A172 (cell line): ENCODE data around the gene CCNJ. TPM values are rescaled to one million over a fixed set of nuclear protein-coding genes. Genes with fewer than 3 reads are reported as not detected.
"Not testable (repeated sequence)": the region's sequence is repeated elsewhere in the genome, so short reads cannot be mapped to it uniquely, and the experiment has no call there.

Source experiments
- DNase-seq: peaks from one replicate; pipeline ENCODE4 v3.0.0-alpha.2; 2015; ENCODE audit warnings: low spot score
- total RNA-seq: library from RNA; depleted of rRNA; stranded (reverse); fragments of >200 nt; shearing (Covaris generic); gene quantifications from 2 replicates; pipeline ENCODE4 v1.2.3, GENCODE V29; 2014; rRNA removed

CCNJ gene, protein sequence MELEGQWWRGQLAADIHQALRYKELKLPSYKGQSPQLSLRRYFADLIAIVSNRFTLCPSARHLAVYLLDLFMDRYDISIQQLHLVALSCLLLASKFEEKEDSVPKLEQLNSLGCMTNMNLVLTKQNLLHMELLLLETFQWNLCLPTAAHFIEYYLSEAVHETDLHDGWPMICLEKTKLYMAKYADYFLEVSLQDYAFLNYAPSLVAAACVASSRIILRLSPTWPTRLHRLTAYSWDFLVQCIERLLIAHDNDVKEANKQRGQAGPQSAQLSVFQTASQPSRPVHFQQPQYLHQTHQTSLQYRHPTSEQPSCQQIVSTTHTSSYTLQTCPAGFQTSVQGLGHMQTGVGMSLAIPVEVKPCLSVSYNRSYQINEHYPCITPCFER
- total RNA-seq: 9.3 and 9.4 TPM in 2 replicates

DNA sequence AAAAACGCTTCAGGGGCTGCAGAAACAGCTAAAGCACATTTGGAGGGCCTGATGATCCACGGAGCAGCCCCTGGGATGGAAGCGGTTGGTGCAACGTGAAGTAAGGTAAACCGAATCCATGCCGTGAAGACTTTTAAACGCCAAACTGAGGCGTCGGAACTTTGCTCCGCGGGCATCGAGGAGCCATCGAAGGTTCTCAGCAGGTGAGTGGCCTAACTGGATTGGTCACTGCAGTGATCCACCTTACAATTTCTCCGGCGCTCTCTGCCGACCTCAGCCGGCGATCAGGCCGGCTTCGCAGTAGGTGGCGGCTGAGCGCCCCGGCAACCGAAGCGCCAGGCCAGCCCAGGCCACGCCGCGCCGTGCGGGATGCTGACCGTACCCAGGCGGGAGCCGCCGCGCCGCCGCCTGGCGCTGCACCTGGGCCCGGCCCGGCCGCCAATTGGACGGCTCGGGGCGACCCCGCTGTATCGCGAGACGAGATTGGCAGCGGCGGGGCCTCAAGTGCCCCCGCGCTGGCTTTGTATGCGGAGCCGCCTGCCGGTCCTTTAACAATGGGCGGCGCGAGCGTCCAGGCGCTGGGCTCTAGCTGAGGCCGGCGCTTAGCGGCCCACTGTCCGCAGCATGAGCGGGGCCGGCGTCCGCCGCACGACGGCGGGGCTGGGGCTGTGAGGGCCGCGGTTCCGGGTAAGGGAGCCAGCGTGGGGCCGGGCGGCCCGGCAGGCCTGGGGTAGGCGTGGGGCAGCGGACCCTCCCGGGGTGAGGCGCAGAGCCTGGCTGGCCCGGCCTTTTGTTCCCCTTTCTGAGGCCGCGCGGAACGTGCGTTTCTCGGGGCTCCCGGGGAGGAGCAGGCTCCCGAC lies at the start of gene CCNJ:
CCNJ (plus strand) TSS at position 551 of the 860 bp plus-strand sequence. CDS start 811 bp downstream, outside the sequence.
- DNase-seq: peak; percentile 74

DNA sequence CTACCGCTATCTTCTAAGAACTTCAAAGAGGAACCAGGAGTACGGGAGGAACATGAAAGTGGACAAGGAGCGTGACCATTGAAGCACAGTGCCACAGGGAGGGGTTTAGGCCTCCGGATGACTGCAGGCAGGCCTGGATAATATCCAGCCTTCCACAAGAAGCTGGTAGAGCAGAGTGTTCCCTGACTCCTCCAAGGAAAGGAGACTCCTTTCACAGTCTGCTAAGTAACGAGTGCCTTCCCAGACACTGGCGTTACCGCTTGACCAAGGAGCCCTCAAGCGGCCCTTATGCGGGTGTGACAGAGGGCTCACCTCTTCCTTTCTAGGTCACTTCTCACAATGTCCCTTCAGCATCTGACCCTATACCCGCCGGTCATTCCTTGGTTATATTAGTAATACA lies 49.0 kb upstream of the CCNJ start:
- not testable (repeated sequence) for DNase-seq

DNA sequence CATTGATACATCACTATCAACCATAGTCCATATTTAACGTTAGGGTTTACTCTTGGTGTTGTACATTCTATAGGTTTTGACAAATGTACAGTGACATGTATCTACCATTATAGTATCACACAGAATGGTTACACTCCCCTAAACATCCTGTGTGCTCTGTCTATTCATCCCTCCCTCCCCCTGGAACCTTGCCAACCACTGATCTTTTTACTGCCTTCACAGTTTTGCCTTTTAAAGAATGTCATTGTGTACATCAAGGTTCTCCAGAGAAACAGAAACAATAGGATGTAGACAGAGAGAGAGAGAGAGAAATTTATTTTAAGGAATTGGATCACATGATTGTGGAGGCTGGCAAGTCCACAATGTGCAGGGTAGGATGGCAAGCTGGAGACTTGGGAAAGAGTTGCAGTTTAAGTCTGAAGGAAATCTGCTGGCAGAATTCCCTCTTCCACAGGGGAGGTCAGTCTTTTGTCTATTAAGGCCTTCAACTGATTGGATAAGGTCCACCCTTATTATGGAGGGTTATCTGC lies 45.1 kb upstream of the CCNJ start:
- no peak for DNase-seq

DNA sequence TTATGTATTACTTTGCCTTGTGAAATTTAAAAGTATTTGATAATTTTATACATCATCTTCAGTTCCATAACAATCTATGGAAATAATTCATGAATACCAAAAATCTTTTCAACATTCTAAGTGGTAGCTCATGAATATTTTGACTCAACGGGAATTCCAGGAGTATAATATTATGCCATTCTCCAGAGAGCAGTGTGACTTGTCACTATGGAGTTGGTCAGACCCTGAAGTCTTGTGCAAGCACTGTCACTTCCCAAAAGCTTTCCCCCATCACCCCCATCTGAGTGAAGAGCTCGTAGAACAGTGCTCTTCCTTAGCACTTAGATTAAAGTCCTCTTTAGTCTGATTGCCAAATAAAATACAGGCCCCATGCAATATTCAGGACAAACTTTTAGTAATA lies 29.4 kb upstream of the CCNJ start:
- DNase-seq: no peak

DNA sequence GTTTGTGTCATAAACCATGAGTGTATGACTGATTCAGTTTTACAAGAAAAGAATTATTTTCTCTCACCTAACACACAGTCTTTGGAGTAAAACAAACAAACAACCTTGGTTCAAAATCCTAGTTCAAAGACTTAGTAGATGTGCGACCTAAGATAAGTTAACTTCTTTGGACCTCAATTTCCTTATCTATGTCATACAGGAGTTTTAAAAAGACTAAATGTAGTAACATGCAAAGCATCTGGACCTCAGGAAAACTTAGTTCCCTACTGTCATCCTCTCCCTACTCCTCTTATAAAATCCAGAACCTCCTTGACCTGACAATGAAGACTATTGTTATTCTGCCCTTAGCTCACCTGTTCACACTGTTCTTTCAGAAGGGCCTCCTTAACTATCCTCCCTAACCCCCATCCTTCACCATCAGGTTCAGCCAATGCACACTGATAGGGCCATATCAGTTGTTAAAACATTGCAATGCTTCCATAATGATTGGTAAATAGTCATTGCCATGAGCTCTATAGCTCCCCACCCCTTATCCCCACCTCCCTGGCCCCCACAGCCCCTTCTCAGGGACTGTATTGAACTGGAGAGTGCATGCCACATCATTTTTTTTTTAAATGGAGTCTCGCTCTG lies 28.8 kb upstream of the CCNJ start:
- DNase-seq: no peak

DNA sequence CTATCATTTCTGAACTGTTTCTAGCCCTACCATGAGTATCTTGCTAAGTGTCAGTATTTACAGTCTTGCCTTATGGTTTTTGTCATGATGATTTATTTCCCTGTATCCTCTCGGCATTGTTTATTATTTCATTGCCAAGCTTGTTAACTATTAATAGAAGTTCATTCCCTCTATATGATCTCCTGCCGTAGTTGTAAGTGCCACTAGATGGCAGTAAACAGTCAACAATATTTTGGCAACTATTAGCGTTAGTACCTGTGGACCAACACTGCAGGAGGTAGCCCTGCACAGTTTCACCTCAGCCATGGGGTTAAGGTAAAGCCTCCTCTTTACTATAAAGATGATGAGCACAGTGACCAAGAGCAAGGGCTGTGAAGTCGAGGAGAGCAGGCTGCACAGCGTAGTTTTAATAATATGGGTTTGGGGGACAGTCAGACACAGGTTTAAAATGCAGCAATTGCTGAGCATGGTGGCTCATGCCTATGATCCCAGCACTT lies 26.1 kb upstream of the CCNJ start:
- DNase-seq: peak; percentile 54

DNA sequence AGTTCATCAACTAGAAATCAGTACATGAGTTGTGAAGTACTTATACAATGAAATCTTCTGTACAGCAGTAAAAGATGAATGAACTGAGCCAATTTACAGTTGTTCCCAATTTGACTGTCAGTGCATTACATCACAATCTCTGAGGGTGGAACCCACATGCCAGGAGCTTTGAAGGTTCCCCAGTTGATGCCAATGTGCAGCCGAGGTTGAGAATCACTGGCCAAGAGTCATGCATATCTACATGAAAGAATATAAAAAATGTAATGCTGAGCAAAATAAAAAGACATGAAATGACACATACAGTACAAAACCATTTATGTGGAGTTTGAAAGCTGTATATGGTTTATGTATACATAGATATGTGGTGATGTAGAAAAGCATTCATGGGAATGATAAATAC lies 22.1 kb upstream of the CCNJ start:
- DNase-seq: no peak

DNA sequence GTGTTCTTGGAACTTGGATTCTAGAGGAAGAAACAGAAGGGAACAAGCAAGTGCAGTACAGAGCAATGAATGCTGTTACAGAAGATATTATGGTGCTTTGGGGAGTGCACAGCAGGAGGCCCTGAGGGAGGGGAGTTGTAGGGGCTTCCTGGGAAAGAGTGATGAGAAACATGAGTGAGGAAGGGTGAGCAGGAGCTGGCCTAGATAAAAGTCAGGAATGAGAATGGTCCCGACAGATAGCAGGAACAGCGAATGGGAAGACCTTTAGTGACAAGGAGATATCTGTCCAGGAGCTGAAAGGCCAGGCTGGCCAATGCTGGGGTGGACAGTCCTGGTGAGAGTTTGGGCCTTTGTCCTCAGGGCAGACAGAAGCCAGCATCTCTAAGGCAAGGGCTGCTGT lies 20.6 kb upstream of the CCNJ start:
- DNase-seq: no peak

DNA sequence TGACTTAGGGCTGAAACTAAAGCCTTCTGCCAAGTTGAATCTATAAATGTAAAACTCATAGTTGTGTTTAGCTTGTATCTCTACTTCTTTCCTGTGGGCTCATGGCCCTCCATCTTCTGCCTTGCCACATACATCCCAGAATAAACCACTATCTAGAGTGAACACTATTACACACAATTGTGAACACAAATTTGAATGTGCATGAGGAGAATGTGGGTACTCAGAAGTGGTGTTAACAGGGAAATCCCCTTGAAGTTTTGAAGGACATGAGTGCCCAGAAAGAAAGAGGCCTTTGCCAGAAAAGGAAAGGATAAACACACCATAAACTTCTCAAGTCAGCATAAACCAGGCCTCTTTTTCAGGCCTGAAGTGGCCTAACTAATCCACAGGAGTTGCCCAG lies 20.2 kb upstream of the CCNJ start:
- no peak for DNase-seq

DNA sequence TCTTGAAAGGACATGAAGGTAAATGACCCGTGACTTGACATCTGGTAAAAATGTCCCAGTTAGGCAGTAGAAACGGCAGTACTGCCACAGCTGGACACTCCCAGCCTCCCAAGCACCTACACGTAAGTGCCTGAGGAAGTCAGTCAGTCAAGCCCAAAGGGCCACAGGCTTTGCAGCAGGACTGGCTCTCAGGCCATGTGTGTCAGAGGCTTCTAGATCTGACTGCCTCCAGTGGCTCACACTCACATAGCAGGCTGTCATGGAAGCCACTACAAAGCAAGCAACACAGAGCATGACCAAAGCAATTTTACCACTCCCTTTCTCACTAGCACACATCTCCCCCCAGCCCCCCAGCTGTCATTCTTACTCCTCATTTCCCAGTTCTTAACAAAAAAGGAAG lies 17.8 kb upstream of the CCNJ start:
- peak; percentile 6 for DNase-seq

DNA sequence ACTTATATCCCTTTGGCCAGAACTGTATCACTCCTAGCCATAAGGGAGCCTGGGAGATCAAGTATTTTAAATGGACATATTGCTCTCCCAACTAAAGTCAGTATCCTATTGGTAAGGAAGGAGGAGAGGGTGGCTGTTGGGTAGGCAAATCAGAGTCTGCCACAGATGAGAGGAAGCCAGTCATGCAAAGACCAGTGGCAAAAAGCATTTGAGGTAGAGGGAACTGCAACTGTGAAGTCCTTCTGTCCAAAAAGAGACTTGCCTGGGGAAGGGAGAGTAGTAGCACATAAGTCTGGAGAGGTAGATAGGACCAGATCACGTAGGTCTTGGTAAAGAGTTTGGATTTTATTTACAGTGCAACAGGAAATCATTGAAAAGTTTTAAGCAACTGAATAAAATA lies 8.8 kb upstream of the CCNJ start:
- DNase-seq: no peak

DNA sequence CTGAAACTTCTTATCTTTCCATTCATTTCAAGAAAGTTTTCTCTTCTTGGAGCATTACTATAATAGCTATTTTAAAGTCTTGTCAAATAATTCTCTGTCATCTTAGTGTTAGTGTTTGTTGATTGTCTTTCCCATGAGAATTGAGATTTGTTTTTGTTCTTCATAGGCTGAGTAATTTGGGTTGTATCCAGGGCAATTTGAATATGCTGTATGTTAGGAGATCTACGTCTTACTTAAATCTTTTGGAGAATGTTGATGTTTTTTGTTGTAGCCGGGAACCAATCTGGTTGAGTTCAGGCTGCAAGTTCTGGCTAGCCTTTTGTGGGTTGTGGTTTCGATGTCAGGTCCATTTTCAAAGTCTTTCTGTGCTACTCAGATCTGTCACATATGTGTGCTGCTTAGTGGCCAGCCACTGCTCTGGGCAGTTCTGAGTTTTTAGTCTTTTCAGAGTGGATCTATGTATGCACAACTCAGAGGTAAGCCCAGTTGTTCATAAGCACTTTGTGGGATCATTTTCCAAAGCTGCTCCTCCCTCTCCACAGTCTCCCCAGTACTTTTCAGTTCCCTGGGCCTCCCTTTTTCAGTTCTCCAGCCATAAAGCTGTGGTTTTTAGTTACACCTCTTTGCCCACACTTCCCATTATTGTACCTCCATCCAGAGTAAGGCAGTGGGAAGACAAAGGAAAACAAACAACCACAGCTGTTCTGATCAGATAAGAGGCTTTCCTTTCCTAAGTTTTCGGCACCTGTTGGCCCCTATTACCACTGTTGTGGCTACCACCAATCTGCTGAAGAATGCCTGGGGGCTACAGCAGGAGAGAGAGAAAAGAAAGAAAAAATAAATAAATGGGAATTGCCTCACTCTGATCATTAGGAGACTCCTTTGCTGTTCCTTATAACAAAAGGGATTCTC lies 4.7 kb upstream of the CCNJ start:
- DNase-seq: no peak

DNA sequence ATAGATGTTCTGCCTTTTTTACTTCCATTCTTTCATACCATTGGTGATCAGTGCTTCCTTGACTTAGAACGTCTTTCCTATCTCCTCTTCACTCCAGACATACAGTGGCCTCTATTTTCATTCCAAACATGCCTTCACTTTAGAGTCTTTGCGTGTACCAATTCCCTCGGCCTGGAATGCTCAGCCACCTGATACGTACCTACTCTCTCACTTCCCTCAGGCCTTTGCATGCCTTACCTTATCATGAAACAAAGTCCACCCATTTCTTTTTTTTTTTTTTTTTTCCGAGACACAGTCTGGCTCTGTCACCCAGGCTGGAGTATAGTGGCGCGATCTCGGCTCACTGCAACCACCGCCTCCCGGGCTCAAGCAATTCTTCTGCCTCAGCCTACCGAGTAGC lies 2.2 kb upstream of the CCNJ start:
- no peak for DNase-seq

DNA sequence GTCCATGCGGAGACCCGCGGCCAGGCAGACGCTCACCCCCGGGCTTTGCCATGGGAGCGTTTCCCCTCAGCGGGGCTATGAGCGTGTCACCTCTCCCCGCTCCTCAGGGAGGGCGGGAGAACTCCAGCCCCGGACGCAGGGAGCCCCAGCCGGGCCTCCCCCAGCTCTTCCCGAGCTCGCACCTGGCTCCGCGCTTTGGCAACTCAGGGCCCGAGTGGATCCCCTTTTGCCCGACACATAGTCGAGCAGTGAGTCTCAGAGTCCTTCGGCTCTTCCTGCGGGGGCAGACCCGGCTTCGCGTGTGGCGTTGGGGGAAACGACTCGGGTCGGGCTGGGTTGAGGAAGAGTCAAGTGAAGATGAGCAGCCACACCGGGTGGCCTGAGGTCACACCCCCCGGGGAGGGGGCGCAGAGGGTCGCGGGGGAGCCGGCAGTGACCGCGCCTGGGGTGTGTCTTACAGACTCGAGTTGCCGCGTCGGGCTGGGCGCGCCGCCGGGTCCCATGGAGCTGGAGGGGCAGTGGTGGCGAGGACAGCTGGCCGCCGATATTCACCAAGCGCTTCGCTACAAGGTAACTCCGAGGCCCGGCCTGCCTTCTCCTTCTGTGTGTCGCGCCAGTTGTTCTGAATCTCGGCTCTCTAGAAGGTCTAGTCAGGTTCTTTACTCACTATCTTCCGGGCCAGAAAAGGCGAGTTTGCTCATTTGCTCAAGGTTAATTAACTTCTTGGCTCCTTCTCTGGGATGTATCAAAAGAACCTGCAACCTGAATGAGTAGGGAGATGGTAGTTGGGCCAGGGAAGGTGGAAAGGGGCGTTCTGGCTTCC lies 721 bp downstream of the CCNJ start:
- peak; percentile 32 for DNase-seq

DNA sequence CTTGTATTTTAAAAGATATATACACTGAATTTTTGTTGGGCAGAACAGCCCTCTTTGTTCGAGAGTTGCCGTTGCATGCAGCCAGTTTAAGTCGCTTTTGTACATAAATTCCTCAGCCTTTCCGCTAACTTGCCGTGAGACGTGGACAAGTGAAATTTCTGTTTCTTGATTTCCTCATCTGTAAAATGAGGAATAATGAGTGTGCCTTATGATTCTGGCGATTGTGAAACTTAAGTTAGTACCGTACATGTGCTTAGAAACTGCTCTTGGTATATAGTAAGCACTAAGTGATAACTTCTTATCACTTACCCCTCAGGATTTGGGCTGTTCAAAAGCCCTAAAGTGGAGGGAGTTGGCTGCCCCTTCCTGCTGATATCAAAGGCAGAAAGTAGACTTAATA lies 1.4 kb downstream of the CCNJ start:
- no peak for DNase-seq

DNA sequence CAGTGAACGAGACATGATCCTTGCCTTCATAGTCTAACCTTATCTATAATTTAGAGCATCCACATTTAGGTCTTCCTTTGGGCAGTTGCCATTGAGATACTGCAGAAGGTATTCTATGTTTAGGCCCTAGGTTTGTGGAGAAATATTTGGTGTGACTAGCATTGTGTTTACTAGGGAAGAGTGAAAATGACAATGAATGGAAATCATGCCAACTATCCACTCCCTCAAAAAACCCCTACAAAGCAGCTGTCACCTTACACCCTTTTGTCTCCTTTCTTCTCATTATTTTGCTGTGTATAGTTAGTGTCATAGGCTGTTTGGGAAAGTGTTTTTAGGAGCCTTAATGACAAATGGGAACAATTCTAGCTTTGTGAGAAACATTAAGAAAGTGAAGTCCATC lies 3.2 kb downstream of the CCNJ start:
- DNase-seq: no peak

DNA sequence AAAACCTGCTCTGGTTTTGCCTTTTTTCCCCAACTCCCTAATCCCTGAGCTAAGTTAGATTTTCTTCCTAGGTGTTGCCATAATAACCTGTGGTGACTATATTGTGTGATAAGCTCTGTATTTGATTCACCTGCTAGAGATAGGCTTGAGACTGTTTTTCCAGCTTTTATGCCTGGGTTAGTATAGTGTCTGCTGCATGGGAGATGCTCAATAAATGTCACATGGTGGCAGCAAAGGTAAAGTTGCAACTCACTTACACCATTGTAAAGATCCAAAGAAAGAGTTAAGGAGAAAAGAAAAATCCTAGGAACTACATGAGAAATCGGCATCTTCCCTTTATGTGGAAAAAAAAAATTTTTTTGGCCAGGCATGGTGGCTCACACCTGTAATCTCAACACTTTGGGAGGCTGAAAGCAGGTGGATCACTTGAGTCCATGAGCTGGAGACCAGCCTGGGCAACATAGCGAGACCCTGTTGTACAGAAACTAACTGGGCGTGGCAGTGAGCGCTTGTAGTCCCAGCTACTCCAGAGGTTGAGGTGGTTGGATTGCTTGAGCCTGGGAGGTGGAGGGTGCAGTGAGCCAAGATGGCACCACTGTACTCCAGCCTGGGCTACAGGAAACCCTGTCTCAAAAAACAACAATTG lies 3.7 kb downstream of the CCNJ start:
- no peak for DNase-seq

DNA sequence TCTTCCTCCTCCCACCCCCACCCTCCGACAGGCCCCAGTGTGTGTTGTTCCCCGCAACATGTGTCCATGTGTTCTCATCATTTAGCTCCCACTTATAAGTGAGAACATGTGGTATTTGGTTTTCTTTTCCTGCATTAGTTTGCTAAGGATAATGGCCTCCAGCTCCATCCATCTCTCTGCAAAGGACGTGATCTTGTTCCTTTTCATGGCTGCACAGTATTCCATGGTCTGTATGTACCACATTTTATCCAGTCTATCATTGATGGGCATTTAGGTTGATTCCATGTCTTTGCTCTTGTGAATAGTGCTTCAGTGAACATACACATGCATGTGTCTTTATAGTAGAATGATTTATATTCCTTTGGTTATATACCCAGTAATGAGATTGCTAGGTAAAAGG lies 4.5 kb downstream of the CCNJ start:
- DNase-seq: not testable (repeated sequence)

DNA sequence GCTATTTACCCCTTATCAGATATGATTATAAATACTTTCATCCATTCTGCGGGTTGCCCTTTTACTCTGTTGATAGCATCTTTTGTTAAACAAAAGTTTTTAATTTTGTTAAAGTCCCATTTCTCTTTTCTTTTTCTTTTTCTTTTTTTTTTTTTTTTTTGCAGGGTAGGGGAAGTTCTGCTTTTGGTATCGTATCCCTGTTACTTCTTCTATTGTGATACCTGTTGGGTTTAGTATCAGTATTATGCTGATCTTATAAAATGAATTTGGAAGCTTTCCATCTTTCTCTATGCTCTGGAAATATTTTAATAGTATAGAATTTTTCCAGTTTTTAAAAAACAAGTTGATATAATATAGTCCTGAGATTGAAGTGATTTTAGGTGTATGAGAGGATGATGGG lies 6.0 kb downstream of the CCNJ start:
- no peak for DNase-seq

DNA sequence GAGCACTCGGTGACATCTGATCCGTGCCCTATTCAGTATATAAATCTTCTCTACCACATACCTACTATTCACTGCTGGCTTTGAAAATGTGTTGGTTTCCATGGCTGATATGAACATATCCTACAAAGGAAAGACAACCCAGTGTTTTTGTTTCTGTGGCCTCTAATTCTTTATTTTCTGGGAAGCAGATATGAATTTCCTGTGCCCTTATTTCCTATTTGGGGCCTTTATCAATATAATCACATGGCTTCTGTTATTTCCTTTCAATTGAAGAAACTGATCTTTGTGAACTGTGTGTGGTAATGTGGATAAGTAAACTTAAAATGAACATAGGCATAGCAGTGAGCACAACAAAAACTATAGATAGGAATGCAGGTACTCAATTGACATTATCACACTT lies 10.6 kb downstream of the CCNJ start:
- no peak for DNase-seq
